SK-N-SH (cell line): Measurements from ENCODE around the gene ID2. TPM values are rescaled to one million over a fixed set of nuclear protein-coding genes. Genes with fewer than 3 reads are reported as not detected.

ENCODE experiments used
- CTCF ChIA-PET: fragments of 300-600, 350-600 bp; formaldehyde crosslinking; extraction: SDS; loops from one replicate; lab custom pipeline; 2021; lab: Yijun Ruan, JAX
- POLR2A ChIA-PET: fragments of 350-600 bp; sonication (Branson Sonifier 250); formaldehyde crosslinking; extraction: SDS; loops from one replicate; lab custom pipeline; 2020; ENCODE audit warnings: antibody characterized with exemption, inconsistent platforms; lab: Yijun Ruan, JAX
- DNase-seq: peaks from one replicate; pipeline ENCODE4 v3.0.0; 2012
- H2AFZ ChIP-seq: fragments of 200-600 bp; sonication (generic); 2 replicates; pipeline ENCODE4 v1.8.1; 2016; ENCODE audit warnings: antibody characterized with exemption, mild to moderate bottlenecking, low read depth
- H3F3A ChIP-seq: fragments of 200-600 bp; sonication (generic); replicated peaks from 2 replicates; pipeline ENCODE3; 2016; ENCODE audit warnings: antibody characterized with exemption, mild to moderate bottlenecking; ENCODE audit not compliant: insufficient read depth
- H3K27ac ChIP-seq, 2 experiments: fragments of 200-500 bp in 1 of 2; fragments of 200-600 bp in 1 of 2; sonication (Bioruptor generic) in 1 of 2; sonication (generic), shearing (Covaris generic) in 1 of 2; 2 replicates each; pipeline versions ENCODE4 v1.5.1 to v1.6.1; 2014 to 2016; ENCODE audit warnings: low read depth in 2 of 2, inconsistent platforms in 1 of 2, low read length in 1 of 2, mild to moderate bottlenecking in 1 of 2, mixed read lengths in 1 of 2
- H3K27me3 ChIP-seq: fragments of 200-600 bp; sonication (generic), shearing (Covaris generic); 2 replicates; pipeline ENCODE4 v1.6.1; 2016; ENCODE audit warnings: mixed run types; ENCODE audit not compliant: insufficient read depth
- H3K36me3 ChIP-seq, 2 experiments: fragments of 200-500 bp in 1 of 2; fragments of 200-600 bp in 1 of 2; sonication (Bioruptor generic) in 1 of 2; sonication (generic) in 1 of 2; replicated peaks in 1 of 2; 2 replicates each; pipeline versions ENCODE3 to v1.5.1; 2014 to 2016; ENCODE audit warnings: low read length in 1 of 2, mild to moderate bottlenecking in 1 of 2; ENCODE audit not compliant: insufficient read depth in 2 of 2, control insufficient read depth in 1 of 2
- H3K4me1 ChIP-seq, 2 experiments: fragments of 200-500 bp in 1 of 2; fragments of 200-600 bp in 1 of 2; sonication (Bioruptor generic) in 1 of 2; sonication (generic), shearing (Covaris generic) in 1 of 2; 2 replicates each; pipeline versions ENCODE4 v1.5.1 to v1.6.1; 2014 to 2016; ENCODE audit warnings: low read depth in 1 of 2, low read length in 1 of 2, mixed run types in 1 of 2; ENCODE audit not compliant: insufficient read depth in 2 of 2, control insufficient read depth in 1 of 2
- H3K4me2 ChIP-seq: fragments of 200-600 bp; sonication (generic), shearing (Covaris generic); 2 replicates; pipeline ENCODE4 v1.6.1; 2017; ENCODE audit warnings: mixed run types
- H3K4me3 ChIP-seq, 2 experiments: fragments of 200-500 bp in 1 of 2; fragments of 200-600 bp in 1 of 2; sonication (Bioruptor generic) in 1 of 2; sonication (generic), shearing (Covaris generic) in 1 of 2; 2 replicates each; pipeline versions ENCODE4 v1.5.1 to v1.8.1; 2014 to 2016; ENCODE audit warnings: low read depth in 2 of 2, inconsistent platforms in 1 of 2, low read length in 1 of 2, mild to moderate bottlenecking in 1 of 2, mixed read lengths in 1 of 2, moderate library complexity in 1 of 2
- H3K79me2 ChIP-seq: fragments of 200-600 bp; sonication (generic); 2 replicates; pipeline ENCODE4 v1.8.1; 2017; ENCODE audit warnings: mild to moderate bottlenecking; ENCODE audit not compliant: insufficient read depth
- H3K9ac ChIP-seq: fragments of 200-600 bp; sonication (generic); 2 replicates; pipeline ENCODE4 v1.6.1; 2017; ENCODE audit warnings: mixed run types
- H3K9me2 ChIP-seq: fragments of 200-600 bp; sonication (generic); 2 replicates; pipeline ENCODE4 v1.6.1; 2017; ENCODE audit warnings: mixed run types
- H3K9me3 ChIP-seq: fragments of 200-600 bp; sonication (generic); 2 replicates; pipeline ENCODE4 v1.6.1; 2017; ENCODE audit warnings: mixed run types, mild to moderate bottlenecking, moderate library complexity
- H4K20me1 ChIP-seq: fragments of 200-600 bp; sonication (generic); 2 replicates; pipeline ENCODE4 v1.6.1; 2017; ENCODE audit warnings: mild to moderate bottlenecking, mixed run types; ENCODE audit not compliant: insufficient read depth
- ELF1 ChIP-seq: IDR thresholded peaks from 2 replicates; pipeline ENCODE4 v1.4.0; 2012
- FOSL2 ChIP-seq: IDR thresholded peaks from 2 replicates; pipeline ENCODE4 v1.4.0; 2012; ENCODE audit warnings: low read depth, mild to moderate bottlenecking, moderate library complexity, borderline replicate concordance
- FOXJ3 ChIP-seq: sonication (generic); formaldehyde crosslinking; IDR thresholded peaks from 2 replicates; pipeline ENCODE4 v1.5.1; 2020; ENCODE audit warnings: mild to moderate bottlenecking, missing genetic modification reagents
- FOXM1 ChIP-seq: IDR thresholded peaks from 2 replicates; pipeline ENCODE4 v1.4.0; 2012; ENCODE audit warnings: low read depth, mild to moderate bottlenecking
- GABPA ChIP-seq: IDR thresholded peaks from 2 replicates; pipeline ENCODE4 v1.4.0; 2012; ENCODE audit warnings: low read depth, mild to moderate bottlenecking
- IRF3 ChIP-seq: fragments of 150-350 bp; IDR thresholded peaks from 2 replicates; pipeline ENCODE4 v1.6.1; 2016; ENCODE audit warnings: mild to moderate bottlenecking, low read depth, low read length
- MAX ChIP-seq: IDR thresholded peaks from 2 replicates; pipeline ENCODE4 v1.4.0; 2012; ENCODE audit warnings: low read depth
- MXI1 ChIP-seq: IDR thresholded peaks from 2 replicates; pipeline ENCODE4 v1.6.1; 2012; ENCODE audit warnings: mild to moderate bottlenecking, low read depth, low read length, improper control_type of control experiment
- NFIC ChIP-seq: IDR thresholded peaks from 2 replicates; pipeline ENCODE4 v1.4.0; 2012; ENCODE audit warnings: borderline replicate concordance
- NRF1 ChIP-seq: IDR thresholded peaks from 2 replicates; pipeline ENCODE4 v1.6.1; 2012; ENCODE audit warnings: low read depth, mild to moderate bottlenecking, low read length
- RAD21 ChIP-seq: IDR thresholded peaks from 2 replicates; pipeline ENCODE4 v1.6.1; 2012; ENCODE audit warnings: mild to moderate bottlenecking, low read length
- RCOR1 ChIP-seq: fragments of 150-350 bp; IDR thresholded peaks from 2 replicates; pipeline ENCODE4 v1.6.1; 2017; ENCODE audit warnings: antibody characterized with exemption, low read length
- RXRA ChIP-seq: IDR thresholded peaks from 2 replicates; pipeline ENCODE4 v1.4.0; 2012; ENCODE audit warnings: low read depth, mild to moderate bottlenecking, borderline replicate concordance
- SIN3A ChIP-seq: IDR thresholded peaks from 2 replicates; pipeline ENCODE4 v1.6.1; 2012; ENCODE audit warnings: low read depth, mild to moderate bottlenecking, low read length, moderate library complexity, borderline replicate concordance
- USF1 ChIP-seq: IDR thresholded peaks from 2 replicates; pipeline ENCODE4 v1.4.0; 2012; ENCODE audit warnings: low read depth, borderline replicate concordance
- USF2 ChIP-seq: fragments of 150-350 bp; IDR thresholded peaks from 2 replicates; pipeline ENCODE4 v1.6.1; 2017; ENCODE audit warnings: antibody characterized with exemption, low read length, low read depth, borderline replicate concordance
- YY1 ChIP-seq: IDR thresholded peaks from 2 replicates; pipeline ENCODE4 v1.4.0; 2012; ENCODE audit warnings: low read depth, mild to moderate bottlenecking
- WGBS: methylation state at CpG from one replicate; pipeline ENCODE4 v1.1.6; 2017; ENCODE audit warnings: low lambda C conversion rate; 5-methylcytosine and 5-hydroxymethylcytosine counted together
- polyA plus RNA-seq, 3 experiments: library from polyadenylated mRNA; depleted of rRNA; stranded (reverse); fragments of >200 nt; gene quantifications; 2 replicates each; pipeline ENCODE4 v1.2.3, GENCODE V29; 2012
- TF ChIP-seq, protein P1 (sequence below): IDR thresholded peaks from 2 replicates; pipeline ENCODE4; 2012
- TF ChIP-seq, protein P2 (sequence below): IDR thresholded peaks from 2 replicates; pipeline ENCODE4 v1.4.0; 2012; ENCODE audit warnings: low read depth, borderline replicate concordance

The ID2 gene
- polyA plus RNA-seq, 1 of the 3 experiments (the other 2 are of a cell fraction) = 459 TPM

GRCh38 chr2:8672940-8673339, 8.9 kb upstream of the ID2 start:
- no peak overlapping the region for H2AFZ ChIP-seq
- CTCF ChIA-PET = interaction anchor here (1.4 kb wide), 1 partner anchor 9 kb away, joined by 4 read pairs; the partner anchor contains the start of gene ID2
- no peak overlapping the region for H3K4me2 ChIP-seq
- peaks cover 19% of the 10 kb centered on the region for H3F3A ChIP-seq
- POLR2A ChIA-PET = interaction anchor here (0.6 kb wide), 1 partner anchor 9 kb away, joined by 3 read pairs; the partner anchor contains the start of gene ID2
- H3K4me1 ChIP-seq = peaks cover 13 to 14% of the 10 kb centered on the region in 2 experiments
- no peaks in the 10 kb centered on the region for H3K79me2 ChIP-seq
- H3K27ac ChIP-seq = no peak overlapping the region
- TF ChIP-seq, protein P1, sequence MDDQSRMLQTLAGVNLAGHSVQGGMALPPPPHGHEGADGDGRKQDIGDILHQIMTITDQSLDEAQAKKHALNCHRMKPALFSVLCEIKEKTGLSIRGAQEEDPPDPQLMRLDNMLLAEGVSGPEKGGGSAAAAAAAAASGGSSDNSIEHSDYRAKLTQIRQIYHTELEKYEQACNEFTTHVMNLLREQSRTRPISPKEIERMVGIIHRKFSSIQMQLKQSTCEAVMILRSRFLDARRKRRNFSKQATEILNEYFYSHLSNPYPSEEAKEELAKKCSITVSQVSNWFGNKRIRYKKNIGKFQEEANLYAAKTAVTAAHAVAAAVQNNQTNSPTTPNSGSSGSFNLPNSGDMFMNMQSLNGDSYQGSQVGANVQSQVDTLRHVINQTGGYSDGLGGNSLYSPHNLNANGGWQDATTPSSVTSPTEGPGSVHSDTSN = no peak
- no peak for TF ChIP-seq SIN3A
- no peak for TF ChIP-seq RAD21
- no peak for TF ChIP-seq NFIC
- no peak for TF ChIP-seq ELF1
- no peak for TF ChIP-seq MAX
- no peak for TF ChIP-seq RCOR1
- no peak for TF ChIP-seq FOXM1
- TF ChIP-seq FOSL2 = no peak
- no peak for TF ChIP-seq YY1
- no peak for TF ChIP-seq NRF1
- no peak for TF ChIP-seq FOXJ3
- TF ChIP-seq RXRA = no peak
- no peak for TF ChIP-seq USF1
- no peak for TF ChIP-seq GABPA
- no peak for TF ChIP-seq USF2
- no peaks in the 10 kb centered on the region for H3K9me2 ChIP-seq
- WGBS = 75% methylated on average over 3 of the region's 3 CpGs
- H4K20me1 ChIP-seq = no peaks in the 10 kb centered on the region
- H3K9ac ChIP-seq = no peak overlapping the region
- no peaks in the 10 kb centered on the region for H3K27me3 ChIP-seq
- no peak overlapping the region for H3K4me3 ChIP-seq
- no peak for DNase-seq
- H3K36me3 ChIP-seq = no peaks in the 10 kb centered on the region
- H3K9me3 ChIP-seq = no peaks in the 10 kb centered on the region

GRCh38 chr2:8673381-8673780, 8.5 kb upstream of the ID2 start:
- Histone ChIP-seq H3K36me3 (no peaks in the 10 kb centered on the region), H3K27me3 (no peaks in the 10 kb centered on the region), H2AFZ (no peak overlapping the region), H3F3A (peaks cover 24% of the 10 kb centered on the region), H3K4me1 (peaks cover 14 to 18% of the 10 kb centered on the region in 2 experiments), H4K20me1 (no peaks in the 10 kb centered on the region), H3K9me2 (no peaks in the 10 kb centered on the region), H3K4me3 (no peak overlapping the region), H3K79me2 (no peaks in the 10 kb centered on the region), H3K27ac (no peak overlapping the region), H3K4me2 (no peak overlapping the region), H3K9me3 (no peaks in the 10 kb centered on the region), H3K9ac (no peak overlapping the region)
- no peak for DNase-seq
- 87% methylated on average over 3 of the region's 3 CpGs for WGBS
- POLR2A ChIA-PET = no interaction called here
- CTCF ChIA-PET = interaction anchor here (1.0 to 1.4 kb wide), 2 partner anchors 8 to 155 kb away, joined by 3 to 4 read pairs; partner anchors contain the start of gene ID2
- no peak for TF ChIP-seq MXI1
- TF ChIP-seq, protein P2, sequence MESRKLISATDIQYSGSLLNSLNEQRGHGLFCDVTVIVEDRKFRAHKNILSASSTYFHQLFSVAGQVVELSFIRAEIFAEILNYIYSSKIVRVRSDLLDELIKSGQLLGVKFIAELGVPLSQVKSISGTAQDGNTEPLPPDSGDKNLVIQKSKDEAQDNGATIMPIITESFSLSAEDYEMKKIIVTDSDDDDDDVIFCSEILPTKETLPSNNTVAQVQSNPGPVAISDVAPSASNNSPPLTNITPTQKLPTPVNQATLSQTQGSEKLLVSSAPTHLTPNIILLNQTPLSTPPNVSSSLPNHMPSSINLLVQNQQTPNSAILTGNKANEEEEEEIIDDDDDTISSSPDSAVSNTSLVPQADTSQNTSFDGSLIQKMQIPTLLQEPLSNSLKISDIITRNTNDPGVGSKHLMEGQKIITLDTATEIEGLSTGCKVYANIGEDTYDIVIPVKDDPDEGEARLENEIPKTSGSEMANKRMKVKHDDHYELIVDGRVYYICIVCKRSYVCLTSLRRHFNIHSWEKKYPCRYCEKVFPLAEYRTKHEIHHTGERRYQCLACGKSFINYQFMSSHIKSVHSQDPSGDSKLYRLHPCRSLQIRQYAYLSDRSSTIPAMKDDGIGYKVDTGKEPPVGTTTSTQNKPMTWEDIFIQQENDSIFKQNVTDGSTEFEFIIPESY = no peak
- no peak for TF ChIP-seq FOXJ3
- no peak for TF ChIP-seq IRF3
- no peak for TF ChIP-seq SIN3A
